Muscle of leg (tissue), 11 donors: Measurements from ENCODE around the gene DIS3L2. TPM values are rescaled to one million over a fixed set of nuclear protein-coding genes. Genes with fewer than 3 reads are reported as not detected.
"Not testable (repeated sequence)": the region's sequence is repeated elsewhere in the genome, so short reads cannot be mapped to it uniquely, and the experiment has no call there.

ENCODE experiments used
- DNase-seq: peaks from one replicate; pipeline ENCODE4 v3.0.0; 2013
- H3K27ac ChIP-seq: one replicate; pipeline ENCODE4 v1.5.1; 2013; ENCODE audit warnings: mild to moderate bottlenecking, low read length, control low read depth
- H3K27me3 ChIP-seq: one replicate; pipeline ENCODE4 v1.6.1; 2013; ENCODE audit warnings: low read length; ENCODE audit not compliant: control insufficient read depth, insufficient read depth
- H3K36me3 ChIP-seq: one replicate; pipeline ENCODE4 v1.6.1; 2013; ENCODE audit warnings: low read length; ENCODE audit not compliant: control insufficient read depth, insufficient read depth
- H3K4me1 ChIP-seq: one replicate; pipeline ENCODE4 v1.6.1; 2013; ENCODE audit warnings: low read length; ENCODE audit not compliant: control insufficient read depth, insufficient read depth
- H3K4me3 ChIP-seq: one replicate; pipeline ENCODE4 v1.5.1; 2013; ENCODE audit warnings: low read length, control low read depth
- H3K9me3 ChIP-seq: replicated peaks from 2 replicates; pipeline ENCODE4 v1.6.1; 2013; ENCODE audit warnings: low read depth, low read length; ENCODE audit not compliant: control insufficient read depth
- WGBS: methylation state at CpG from one replicate; pipeline ENCODE4 v1.1.5; 2013; ENCODE audit warnings: missing lambda C conversion rate; ENCODE audit not compliant: insufficient coverage; 5-methylcytosine and 5-hydroxymethylcytosine counted together
- polyA plus RNA-seq, 8 donors: library from polyadenylated mRNA; unstranded; fragments of 120-200 nt; gene quantifications; one replicate each; pipeline versions ENCODE4 v1.2.1 to v1.2.3, GENCODE V29; 2013; ENCODE audit warnings: inconsistent platforms in 1 of 8, low replicate concordance in 1 of 8; ENCODE audit not compliant: insufficient read length in 8 of 8, insufficient read depth in 1 of 8
- total RNA-seq: library from RNA; stranded (reverse); fragments of 120-200 nt; gene quantifications from one replicate; pipeline ENCODE4 v1.2.4, GENCODE V29; 2013

The DIS3L2 gene
- total and polyA plus RNA-seq, 9 donors, result 19.3 to 29.8 (median 24.3) TPM

DNA sequence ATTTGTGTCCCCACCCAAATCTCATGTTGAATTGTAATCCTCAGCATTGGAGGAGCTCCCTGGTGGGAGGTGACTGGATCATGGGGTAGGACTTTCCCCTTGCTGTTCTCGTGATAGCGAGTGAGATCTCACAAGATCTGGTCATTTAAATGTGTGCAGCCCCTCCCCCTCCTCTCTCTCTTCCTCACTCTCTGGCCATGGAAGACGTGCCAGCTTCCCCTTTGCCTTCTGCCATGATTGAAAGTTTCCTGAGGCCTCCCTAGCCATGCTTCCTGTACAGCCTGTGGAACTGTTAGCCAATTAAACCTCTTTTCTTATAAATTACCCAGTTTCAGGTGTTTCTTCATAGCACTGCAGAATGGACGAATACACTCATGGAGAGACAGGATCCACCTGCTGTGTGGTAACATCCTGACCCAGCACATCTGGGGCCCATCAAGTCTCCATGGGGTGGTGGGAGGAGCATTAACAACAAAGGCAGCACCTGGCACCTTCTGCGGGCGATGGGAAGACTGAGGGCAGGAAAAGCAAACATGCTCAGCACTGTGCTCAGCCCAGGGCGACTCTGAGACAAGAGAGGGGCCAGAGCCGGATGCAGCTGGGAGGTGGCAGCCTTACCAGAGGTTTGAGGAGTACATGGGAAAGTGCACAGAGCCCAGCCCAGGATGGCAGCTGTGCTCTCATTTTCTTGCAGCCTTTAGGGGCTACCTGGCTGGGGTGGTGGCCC, 400.8 kb downstream of the DIS3L2 start:
- Histone ChIP-seq H3K27me3 (peaks cover 4% of the 10 kb centered on the region), H3K36me3 (no peaks in the 10 kb centered on the region), H3K27ac (no peak overlapping the region), H3K4me3 (no peak overlapping the region), H3K4me1 (peaks cover 6% of the 10 kb centered on the region), H3K9me3 (no peaks in the 10 kb centered on the region)
- WGBS, result 64% methylated on average over 5 of the region's 8 CpGs
- no peak for DNase-seq

DNA sequence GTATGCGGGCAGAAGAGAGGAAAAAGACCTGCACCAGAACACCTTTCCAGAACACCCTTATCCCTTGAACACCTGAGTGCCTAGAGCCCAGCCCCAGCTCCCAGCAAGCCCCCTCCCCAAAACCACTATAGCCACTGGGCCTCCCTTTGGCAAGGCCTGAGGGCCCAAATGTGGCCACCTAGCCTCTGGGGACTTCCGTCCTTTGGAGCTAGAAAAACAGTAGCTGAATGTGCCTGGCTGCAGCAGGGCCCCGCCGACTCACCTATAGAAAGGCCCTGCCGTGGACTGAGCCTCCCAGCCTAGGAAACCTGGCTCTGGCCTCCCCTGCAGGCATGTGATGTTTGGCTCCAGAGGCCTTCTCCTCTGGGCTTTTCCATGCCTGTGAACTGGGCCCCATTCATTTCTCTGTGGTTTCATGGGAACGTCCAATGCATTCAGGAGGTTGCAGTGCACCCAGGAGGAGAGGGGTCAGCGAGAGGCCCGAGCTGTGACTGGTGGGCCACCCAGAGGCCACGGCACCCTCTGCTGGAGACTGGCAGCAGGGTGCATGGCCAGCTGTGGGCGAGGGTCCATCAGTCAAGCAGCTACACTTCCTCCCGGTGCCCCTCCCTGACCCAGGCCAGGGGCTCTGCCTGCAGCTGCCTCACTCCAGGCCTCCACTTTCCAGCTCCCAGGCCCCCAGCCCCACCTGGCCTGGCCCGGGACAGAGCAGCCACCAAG, 401.7 kb downstream of the DIS3L2 start:
- H3K9me3 ChIP-seq, DNase-seq, H3K27me3 ChIP-seq, H3K4me3 ChIP-seq, H3K27ac ChIP-seq, H3K4me1 ChIP-seq, H3K36me3 ChIP-seq: not testable (repeated sequence)
- WGBS, result 64% methylated on average over 10 of the region's 12 CpGs

DNA sequence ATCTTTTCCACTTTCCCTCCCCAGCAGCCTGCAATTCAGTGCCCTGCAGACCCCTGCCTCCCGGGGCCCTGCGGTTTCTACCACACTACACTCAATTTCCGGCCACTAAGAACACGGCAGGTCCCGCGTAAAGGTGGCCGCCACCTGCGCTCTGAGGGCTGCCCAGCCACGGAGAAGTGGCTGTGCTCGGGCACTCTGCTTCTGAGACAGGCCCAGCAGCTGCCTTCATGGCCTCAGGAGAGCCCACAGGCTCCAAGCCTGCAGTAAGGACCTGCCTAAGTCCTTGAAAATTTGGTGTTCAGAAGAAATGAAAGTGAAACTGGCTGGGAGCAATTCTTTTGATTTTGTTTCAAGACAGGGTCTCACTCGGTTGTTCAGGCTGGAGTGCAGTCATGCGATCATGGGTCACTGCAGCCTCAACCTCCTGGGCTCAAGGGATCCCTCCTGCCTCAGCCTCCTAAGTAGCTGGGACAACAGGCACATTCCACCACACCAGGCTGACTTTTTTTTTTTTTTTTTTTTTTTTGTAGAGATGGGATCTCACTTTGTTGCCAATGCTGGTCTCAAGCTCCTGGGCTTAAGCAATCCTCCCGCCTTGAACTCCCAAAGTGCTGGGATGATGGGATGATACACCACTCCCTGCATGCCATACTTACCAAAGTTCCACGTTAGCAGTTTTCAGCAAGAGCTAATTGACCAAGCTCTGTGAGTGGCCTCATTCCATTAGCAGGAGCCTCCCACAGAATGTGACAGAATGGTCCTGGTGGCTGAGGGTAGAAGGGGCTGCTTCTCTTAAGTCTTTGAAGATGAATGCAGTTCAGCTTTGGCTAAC, 402.5 kb downstream of the DIS3L2 start:
- H3K9me3 ChIP-seq, result no peaks in the 10 kb centered on the region
- H3K27me3 ChIP-seq, result peaks cover 4% of the 10 kb centered on the region
- H3K4me1 ChIP-seq, result peaks cover 6% of the 10 kb centered on the region
- no peak for DNase-seq
- H3K4me3 ChIP-seq, result no peak overlapping the region
- no peaks in the 10 kb centered on the region for H3K36me3 ChIP-seq
- H3K27ac ChIP-seq, result no peak overlapping the region
- 58% methylated on average over 12 of the region's 14 CpGs for WGBS

DNA sequence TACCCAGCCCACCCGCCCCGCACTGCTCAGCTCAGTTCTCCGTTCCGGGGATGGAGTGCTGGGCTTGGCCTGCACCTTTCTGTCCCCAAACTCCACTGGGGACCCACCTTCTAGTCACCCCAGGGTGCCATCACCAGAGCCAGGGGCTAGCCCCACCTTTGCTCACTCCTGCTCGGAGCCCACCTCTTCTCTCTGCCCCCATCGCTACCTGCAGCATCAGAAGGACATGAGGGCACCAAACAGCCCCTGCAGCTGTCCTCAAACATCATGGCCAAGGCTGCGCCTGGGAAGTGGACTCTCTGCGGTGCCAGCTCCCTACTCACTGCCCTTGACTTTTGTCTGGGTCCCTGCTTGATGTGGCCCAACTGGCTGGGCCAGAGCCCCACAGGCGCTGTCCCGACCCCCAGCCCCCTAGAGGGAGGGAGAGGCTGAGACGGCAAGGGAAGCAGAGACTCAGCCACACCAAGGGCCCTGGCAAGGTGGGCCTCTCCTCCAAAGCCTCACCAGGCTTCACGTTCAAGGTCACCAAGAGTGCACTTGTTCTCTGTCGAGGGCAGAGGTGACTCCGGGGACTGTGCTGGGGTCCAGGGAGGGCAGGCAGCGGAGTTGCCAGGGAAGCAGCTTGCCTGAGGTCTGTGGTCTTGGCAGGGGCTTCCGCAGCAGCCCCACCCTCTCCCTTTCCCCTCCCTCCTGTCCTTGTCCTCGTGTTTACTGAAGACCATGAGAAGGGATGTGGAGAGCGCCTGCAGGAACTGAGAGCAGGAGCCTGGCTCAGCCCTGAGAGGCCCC, 403.5 kb downstream of the DIS3L2 start:
- H3K4me1 ChIP-seq, H3K36me3 ChIP-seq, H3K9me3 ChIP-seq, H3K4me3 ChIP-seq, H3K27me3 ChIP-seq, DNase-seq, H3K27ac ChIP-seq: not testable (repeated sequence)
- 81% methylated on average over 8 of the region's 18 CpGs for WGBS

DNA sequence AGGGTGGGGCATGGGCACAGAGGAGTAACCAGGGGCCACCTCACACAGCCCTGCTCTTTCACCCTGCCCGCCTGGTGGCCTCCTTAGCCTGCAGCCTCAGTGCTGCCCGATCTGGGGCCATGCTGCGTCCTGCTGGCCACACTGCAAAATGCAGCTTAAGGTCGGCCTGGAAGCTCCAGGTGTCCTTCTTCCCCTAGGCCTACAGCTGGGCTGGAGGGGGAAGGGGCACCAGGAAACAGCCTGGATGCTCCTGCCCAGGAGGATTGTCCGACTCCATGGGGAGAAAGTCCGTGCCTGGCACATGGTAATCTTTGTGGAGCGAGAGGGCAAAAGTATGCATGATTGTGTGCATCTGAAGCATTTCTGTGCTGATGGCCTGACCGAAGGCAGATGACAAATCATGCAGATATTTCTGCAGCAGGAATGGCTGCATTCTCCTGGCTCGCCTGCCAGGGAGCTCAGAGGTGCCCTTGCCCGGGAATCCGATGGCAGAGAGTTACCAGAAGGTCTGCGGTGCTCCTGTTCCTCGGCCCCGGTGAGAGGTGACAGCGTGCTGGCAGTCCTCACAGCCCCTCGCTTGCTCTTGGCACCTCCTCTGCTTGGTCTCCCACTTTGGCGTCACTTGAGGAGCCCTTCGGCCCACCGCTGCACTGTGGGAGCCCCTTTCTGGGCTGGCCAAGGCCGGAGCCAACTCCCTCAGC, 404.3 kb downstream of the DIS3L2 start:
- H3K9me3 ChIP-seq, result no peaks in the 10 kb centered on the region
- 72% methylated on average over 18 of the region's 20 CpGs for WGBS
- peaks cover 4% of the 10 kb centered on the region for H3K27me3 ChIP-seq

DNA sequence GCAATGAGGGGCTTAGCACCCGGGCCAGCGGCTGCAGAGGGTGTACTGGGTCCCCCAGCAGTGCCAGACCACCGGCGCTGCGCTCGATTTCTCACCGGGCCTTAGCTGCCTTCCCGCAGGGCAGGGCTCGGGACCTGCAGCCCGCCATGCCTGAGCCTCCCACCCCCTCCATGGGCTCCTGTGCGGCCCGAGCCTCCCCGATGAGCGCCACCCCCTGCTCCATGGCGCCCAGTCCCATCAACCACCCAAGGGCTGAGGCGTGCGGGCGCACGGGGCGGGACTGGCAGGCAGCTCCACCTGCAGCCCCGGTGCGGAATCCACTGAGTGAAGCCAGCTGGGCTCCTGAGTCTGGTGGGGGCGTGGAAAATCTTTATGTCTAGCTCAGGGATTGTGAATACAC, 404.9 kb downstream of the DIS3L2 start:
- H3K9me3 ChIP-seq, H3K27ac ChIP-seq, H3K4me3 ChIP-seq, H3K27me3 ChIP-seq, H3K4me1 ChIP-seq, H3K36me3 ChIP-seq, DNase-seq: not testable (repeated sequence)
- WGBS, result 87% methylated on average over 10 of the region's 23 CpGs

More for the DNA sequence above, 404.3 kb downstream of the DIS3L2 start:
- Histone ChIP-seq H3K4me3 (no peak overlapping the region), H3K36me3 (no peaks in the 10 kb centered on the region), H3K4me1 (peaks cover 6% of the 10 kb centered on the region), H3K27ac (no peak overlapping the region)
- DNase-seq, result no peak

DNA sequence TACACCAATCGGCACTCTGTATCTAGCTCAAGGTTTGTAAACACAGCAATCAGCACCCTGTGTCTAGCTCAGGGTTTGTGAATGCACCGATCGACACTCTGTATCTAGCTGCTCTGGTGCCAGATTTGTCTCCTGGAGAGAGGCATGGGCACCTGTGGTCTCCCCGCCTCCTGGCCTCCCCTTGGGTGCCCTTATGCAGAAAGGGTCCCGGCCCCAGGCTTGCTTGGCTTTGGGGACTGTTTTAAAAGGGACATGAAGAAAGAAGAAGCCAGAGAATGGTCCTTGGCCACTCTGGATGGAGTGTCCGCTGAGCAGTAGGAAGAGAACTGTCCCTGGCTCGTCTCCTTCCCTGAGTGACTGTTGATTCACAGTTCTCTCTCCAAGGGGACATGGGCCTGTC, 405.5 kb downstream of the DIS3L2 start:
- no peak overlapping the region for H3K4me3 ChIP-seq
- WGBS, result 80% methylated on average over 5 of the region's 7 CpGs

DNA sequence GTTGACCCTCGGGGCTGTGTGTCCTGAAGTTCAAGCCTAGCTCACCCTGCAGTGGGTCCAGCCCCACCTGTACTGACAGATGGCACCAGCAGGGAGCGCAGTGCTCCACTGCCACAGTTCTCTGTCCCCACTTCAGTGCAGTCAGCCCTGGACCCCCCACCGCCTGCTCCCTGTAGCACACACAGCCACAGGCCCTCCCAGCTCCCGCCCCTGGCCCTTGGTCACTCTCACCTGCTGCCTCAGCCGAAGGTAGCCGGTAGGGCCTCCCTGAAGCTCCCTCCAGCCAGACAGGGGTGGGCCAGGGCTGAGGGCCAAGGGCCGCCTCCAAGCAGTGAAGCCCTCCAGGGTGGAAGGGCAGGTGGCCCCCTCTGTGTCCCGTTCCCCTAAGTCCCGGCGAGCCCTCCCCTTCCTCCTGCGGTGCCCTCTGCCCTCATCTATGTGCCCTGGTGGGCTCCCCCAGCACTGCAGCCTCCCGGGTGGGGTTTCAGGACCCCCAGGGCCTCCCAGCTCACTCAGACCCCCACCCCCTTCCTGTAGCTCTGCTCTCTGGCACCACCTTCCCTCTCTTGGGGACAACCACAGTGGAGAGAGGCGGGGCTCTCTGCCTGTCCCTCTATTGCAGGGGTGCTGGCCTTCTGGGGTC, 406.2 kb downstream of the DIS3L2 start:
- H3K9me3 ChIP-seq, result no peaks in the 10 kb centered on the region

More for the DNA sequence above, 405.5 kb downstream of the DIS3L2 start:
- DNase-seq, result no peak
- Histone ChIP-seq H3K27ac (no peak overlapping the region), H3K4me1 (peaks cover 6% of the 10 kb centered on the region), H3K9me3 (no peaks in the 10 kb centered on the region), H3K36me3 (no peaks in the 10 kb centered on the region), H3K27me3 (peaks cover 4% of the 10 kb centered on the region)

DNA sequence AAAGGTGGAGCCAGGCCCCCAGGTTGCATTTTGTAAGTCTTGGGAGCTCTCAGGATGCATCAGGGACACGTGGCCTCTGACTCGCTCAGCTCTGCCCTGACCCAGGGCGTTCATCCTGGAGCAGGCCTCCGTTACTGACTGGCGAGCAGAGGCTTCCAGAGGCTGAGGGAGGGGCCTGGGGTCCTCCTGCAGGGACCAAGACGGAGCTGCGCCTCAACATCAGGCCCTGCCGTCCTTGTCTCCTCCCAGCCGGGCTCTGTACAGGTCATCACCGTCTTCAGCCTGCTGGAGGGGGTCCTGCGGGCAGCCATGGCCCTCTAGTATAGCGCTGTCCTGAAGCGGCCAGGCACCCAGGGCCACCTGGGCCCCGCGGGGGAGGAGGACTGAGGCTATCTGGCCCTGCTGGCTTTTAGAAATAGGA, 406.8 kb downstream of the DIS3L2 start:
- Histone ChIP-seq H3K36me3 (no peaks in the 10 kb centered on the region), H3K4me1 (peaks cover 6% of the 10 kb centered on the region), H3K4me3 (no peak overlapping the region), H3K9me3 (no peaks in the 10 kb centered on the region), H3K27me3 (peaks cover 4% of the 10 kb centered on the region), H3K27ac (no peak overlapping the region)
- DNase-seq, result no peak
- 58% methylated on average over 13 of the region's 15 CpGs for WGBS

More for the DNA sequence above, 406.2 kb downstream of the DIS3L2 start:
- DNase-seq, result no peak
- WGBS, result 60% methylated on average over 12 of the region's 13 CpGs
- Histone ChIP-seq H3K36me3 (no peaks in the 10 kb centered on the region), H3K27ac (no peak overlapping the region), H3K4me1 (peaks cover 6% of the 10 kb centered on the region), H3K4me3 (no peak overlapping the region), H3K27me3 (peaks cover 4% of the 10 kb centered on the region)
